Ovary (tissue), 3 donors: ENCODE measurements around the gene GAREM1.

Experiments used
- CTCF ChIP-seq, 3 donors: fragments of 450-650 bp in 2 of 3; fragments of 200-600 bp in 1 of 3; IDR thresholded peaks; one replicate each; pipeline versions ENCODE4 v1.5.1 to v1.8.0; 2016 to 2022; ENCODE audit warnings: antibody characterized with exemption in 3 of 3, mild to moderate bottlenecking in 1 of 3
- EP300 ChIP-seq: sonication (generic); formaldehyde crosslinking; IDR thresholded peaks from one replicate; pipeline ENCODE4 v1.6.1; 2017; ENCODE audit warnings: antibody characterized with exemption
- POLR2A ChIP-seq: fragments of 450-650 bp; IDR thresholded peaks from one replicate; pipeline ENCODE4 v1.6.1; 2017; ENCODE audit warnings: antibody characterized with exemption, mild to moderate bottlenecking, moderate library complexity
- donor health status: DM: no; HTN: no; CAD: no.

GRCh38 chr18:32355896-32356295 is 114.8 kb downstream of the GAREM1 start:
- TF ChIP-seq POLR2A (no peak), CTCF (IDR thresholded peaks at IDR 0.05) (no peak), EP300 (no peak)
